NCI-H2196 treated with DMSO at 0.1 percent for 48 hours (cell line): ENCODE results near the gene NUDT1.

Experiments
- DNase-seq: peaks from one replicate; lab custom pipeline; 2025; ENCODE audit not compliant: unreplicated experiment; lab: John Stamatoyannopoulos, UW

Gene NUDT1

GRCh38 chr7:2247141-2247995 lies 5.3 kb downstream of the NUDT1 start:
- DNase-seq, result no peak

- no peak for DNase-seq
These were observed 7.1 kb downstream of the NUDT1 start for GRCh38 chr7:2248984-2249694.

GRCh38 chr7:2249744-2250323 lies 7.8 kb downstream of the NUDT1 start:
- DNase-seq, result no peak

GRCh38 chr7:2251381-2251780 lies 9.4 kb downstream of the NUDT1 start:
- no peak for DNase-seq

GRCh38 chr7:2251841-2252771 lies 10.1 kb downstream of the NUDT1 start:
- DNase-seq, result no peak

GRCh38 chr7:2253021-2253420 lies 11.0 kb downstream of the NUDT1 start:
- no peak for DNase-seq

- no peak for DNase-seq
These were observed 11.7 kb downstream of the NUDT1 start for GRCh38 chr7:2253525-2254244.

- no peak for DNase-seq
These were observed 12.6 kb downstream of the NUDT1 start for GRCh38 chr7:2254429-2255144.

- no peak for DNase-seq
These were observed 13.4 kb downstream of the NUDT1 start for GRCh38 chr7:2255145-2256139.

- DNase-seq, result no peak
These were observed 14.4 kb downstream of the NUDT1 start for GRCh38 chr7:2256306-2257045.

GRCh38 chr7:2257046-2257551 lies 15.1 kb downstream of the NUDT1 start:
- DNase-seq, result no peak

- DNase-seq, result no peak
These were observed 15.6 kb downstream of the NUDT1 start for GRCh38 chr7:2257651-2258050.

- no peak for DNase-seq
These were observed 16.8 kb downstream of the NUDT1 start for GRCh38 chr7:2258661-2259365.

GRCh38 chr7:2259480-2259879 lies 17.5 kb downstream of the NUDT1 start:
- DNase-seq, result no peak

- peak; percentile 22 for DNase-seq
These were observed 18.8 kb downstream of the NUDT1 start for GRCh38 chr7:2260820-2261219.

- DNase-seq, result no peak
These were observed 19.6 kb downstream of the NUDT1 start for GRCh38 chr7:2261611-2262010.

GRCh38 chr7:2263176-2263575 lies 21.1 kb downstream of the NUDT1 start:
- DNase-seq, result no peak
